Nephron (organoid): ENCODE measurements around the gene FARP1.

Experiments
- H3K27ac Mint-ChIP-seq, 3 experiments: 2 replicates each; pipeline ENCODE4 v1.8.0; 2020; ENCODE audit warnings: mixed read lengths in 3 of 3, mild to moderate bottlenecking in 2 of 3, moderate library complexity in 1 of 3
- H3K27me3 Mint-ChIP-seq: 2 replicates; pipeline ENCODE4 v1.8.0; 2021; ENCODE audit warnings: low read depth, mild to moderate bottlenecking, moderate library complexity, mixed read lengths
- H3K36me3 Mint-ChIP-seq: 2 replicates; pipeline ENCODE4 v1.8.0; 2020; ENCODE audit warnings: low read depth, mixed read lengths
- H3K4me1 Mint-ChIP-seq: 2 replicates; pipeline ENCODE4 v1.8.0; 2020; ENCODE audit warnings: mixed read lengths
- H3K4me3 Mint-ChIP-seq, 3 experiments: 2 replicates each; pipeline ENCODE4 v1.8.0; 2020; ENCODE audit warnings: mild to moderate bottlenecking in 3 of 3, mixed read lengths in 3 of 3, moderate library complexity in 2 of 3
- H3K9me3 Mint-ChIP-seq: 2 replicates; pipeline ENCODE4 v1.8.0; 2020; ENCODE audit warnings: mixed read lengths
- CTCF ChIP-seq, 3 experiments: fragments of 200-600 bp; sonication (generic); IDR thresholded peaks; one replicate each; pipeline ENCODE4 v1.5.0; 2021; ENCODE audit warnings: antibody characterized with exemption in 3 of 3; ENCODE audit not compliant: unreplicated experiment in 3 of 3

FARP1 gene

GRCh38 chr13:98232456-98232855 is 89.6 kb downstream of the FARP1 start:
- no peak for TF ChIP-seq CTCF (IDR thresholded peaks at IDR 0.05; ENCODE audit: unreplicated experiment in 3 of 3)
- H3K4me1 Mint-ChIP-seq = peaks cover 42% of the 10 kb centered on the region
- no peaks in the 10 kb centered on the region for H3K27me3 Mint-ChIP-seq
- no peak overlapping the region for H3K4me3 Mint-ChIP-seq
- peaks cover 45% of the 10 kb centered on the region for H3K36me3 Mint-ChIP-seq
- peak overlapping the region; percentile 86 to 96 (median 94) for H3K27ac Mint-ChIP-seq
- peaks cover 25% of the 10 kb centered on the region for H3K9me3 Mint-ChIP-seq

GRCh38 chr13:98233127-98233526 is 90.2 kb downstream of the FARP1 start:
- Mint-ChIP-seq H3K27ac (peak overlapping the region; percentile 86 to 96 (median 94)), H3K36me3 (peaks cover 40% of the 10 kb centered on the region), H3K4me3 (peak overlapping the region in 2 of 3 experiments; percentile 27 to 58), H3K4me1 (peaks cover 48% of the 10 kb centered on the region), H3K27me3 (no peaks in the 10 kb centered on the region), H3K9me3 (peaks cover 21% of the 10 kb centered on the region)
- TF ChIP-seq CTCF (IDR thresholded peaks at IDR 0.05; ENCODE audit: unreplicated experiment in 3 of 3) = no peak

- Mint-ChIP-seq H3K27me3 (no peaks in the 10 kb centered on the region), H3K36me3 (peaks cover 39% of the 10 kb centered on the region), H3K4me3 (no peak overlapping the region), H3K9me3 (peaks cover 14% of the 10 kb centered on the region), H3K4me1 (peaks cover 57% of the 10 kb centered on the region), H3K27ac (peak overlapping the region; percentile 86 to 96 (median 94))
- no peak for TF ChIP-seq CTCF (IDR thresholded peaks at IDR 0.05; ENCODE audit: unreplicated experiment in 3 of 3)
Observed at GRCh38 chr13:98234348-98234747, 91.5 kb downstream of the FARP1 start.

- peaks cover 74% of the 10 kb centered on the region for H3K4me1 Mint-ChIP-seq
- H3K36me3 Mint-ChIP-seq = peaks cover 39% of the 10 kb centered on the region
- peak overlapping the region; percentile 86 to 96 (median 90) for H3K27ac Mint-ChIP-seq
- H3K4me3 Mint-ChIP-seq = peak overlapping the region in 1 of 3 experiments; percentile 33
- H3K9me3 Mint-ChIP-seq = peaks cover 2% of the 10 kb centered on the region
- no peaks in the 10 kb centered on the region for H3K27me3 Mint-ChIP-seq
- no peak for TF ChIP-seq CTCF (IDR thresholded peaks at IDR 0.05; ENCODE audit: unreplicated experiment in 3 of 3)
Observed at GRCh38 chr13:98236197-98236596, 93.3 kb downstream of the FARP1 start.

GRCh38 chr13:98237331-98237730 is 94.4 kb downstream of the FARP1 start:
- peaks cover 35% of the 10 kb centered on the region for H3K36me3 Mint-ChIP-seq
- no peak overlapping the region for H3K4me3 Mint-ChIP-seq
- H3K9me3 Mint-ChIP-seq = no peaks in the 10 kb centered on the region
- peak overlapping the region; percentile 66 to 86 (median 80) for H3K27ac Mint-ChIP-seq
- H3K27me3 Mint-ChIP-seq = no peaks in the 10 kb centered on the region
- peaks cover 75% of the 10 kb centered on the region for H3K4me1 Mint-ChIP-seq
- TF ChIP-seq CTCF (IDR thresholded peaks at IDR 0.05; ENCODE audit: unreplicated experiment in 3 of 3) = no peak
